Stomach smooth muscle (tissue), 2 donors: Measurements from ENCODE around the gene HSF4.
"Not testable (repeated sequence)": the region's sequence is repeated elsewhere in the genome, so short reads cannot be mapped to it uniquely, and the experiment has no call there.

ENCODE experiments used
- H3K27ac ChIP-seq: one replicate; pipeline ENCODE4 v1.7.0; 2013; ENCODE audit warnings: mild to moderate bottlenecking, low read length, inconsistent platforms
- H3K27me3 ChIP-seq, 2 donors: one replicate each; pipeline ENCODE4 v1.7.0; 2013; ENCODE audit warnings: low read length in 2 of 2; ENCODE audit not compliant: insufficient read depth in 2 of 2, control insufficient read depth in 1 of 2
- H3K36me3 ChIP-seq, 2 donors: one replicate each; pipeline ENCODE4 v1.7.0; 2013; ENCODE audit warnings: low read length in 2 of 2; ENCODE audit not compliant: control insufficient read depth in 2 of 2, insufficient read depth in 2 of 2
- H3K4me1 ChIP-seq: one replicate; pipeline ENCODE4 v1.7.0; 2013; ENCODE audit warnings: low read length; ENCODE audit not compliant: control insufficient read depth, insufficient read depth
- H3K4me3 ChIP-seq, 2 donors: one replicate each; pipeline ENCODE4 v1.7.0; 2013; ENCODE audit warnings: low read length in 2 of 2
- H3K9ac ChIP-seq, 2 donors: one replicate each; pipeline ENCODE4 v1.7.0; 2013; ENCODE audit warnings: low read length in 2 of 2, mild to moderate bottlenecking in 1 of 2
- H3K9me3 ChIP-seq, 2 donors: one replicate each; pipeline ENCODE4 v1.7.0; 2013; ENCODE audit warnings: low read length in 2 of 2; ENCODE audit not compliant: control insufficient read depth in 2 of 2
- donor health status: healthy.
- donor health status: Pancreatic carcinoma.

Gene HSF4

GRCh38 chr16:67164599-67165061, at the start of gene HSF4:
HSF4 (plus strand) TSS chr16:67164745; CDS start chr16:67164812, 67 bp downstream.
- Histone ChIP-seq H3K9ac (peak within 1 kb of the TSS in 1 of 2 donors; percentile 58), H3K9me3 (no peaks in the 10 kb centered on the region), H3K4me3 (peak within 1 kb of the TSS; percentile 34 to 72), H3K27ac (peak within 1 kb of the TSS; percentile 82), H3K27me3 (peaks cover 15 to 54% of the 10 kb centered on the region in 2 donors), H3K4me1 (peaks cover 68% of the 10 kb centered on the region), H3K36me3 (peaks cover 0 to 2% of the 10 kb centered on the region in 2 donors)

- Histone ChIP-seq H3K9ac (no peak overlapping the region), H3K4me3 (no peak overlapping the region), H3K27ac (no peak overlapping the region), H3K27me3 (no peaks in the 10 kb centered on the region), H3K9me3 (no peaks in the 10 kb centered on the region), H3K36me3 (no peaks in the 10 kb centered on the region), H3K4me1 (peaks cover 15% of the 10 kb centered on the region)
Measured at GRCh38 chr16:67114793-67115192, 49.8 kb upstream of the HSF4 start.

- Histone ChIP-seq H3K4me3 (no peak overlapping the region), H3K27ac (no peak overlapping the region), H3K4me1 (peaks cover 8% of the 10 kb centered on the region), H3K9me3 (no peaks in the 10 kb centered on the region), H3K9ac (no peak overlapping the region), H3K27me3 (no peaks in the 10 kb centered on the region), H3K36me3 (peaks cover 7 to 8% of the 10 kb centered on the region in 2 donors)
Measured at GRCh38 chr16:67115639-67116038, 48.9 kb upstream of the HSF4 start.

GRCh38 chr16:67116388-67117311, 47.9 kb upstream of the HSF4 start:
- peaks cover 10 to 11% of the 10 kb centered on the region in 2 donors for H3K36me3 ChIP-seq

GRCh38 chr16:67117716-67118115, 46.8 kb upstream of the HSF4 start:
- Histone ChIP-seq H3K9me3 (no peaks in the 10 kb centered on the region), H3K4me3 (no peak overlapping the region), H3K27me3 (no peaks in the 10 kb centered on the region), H3K27ac (no peak overlapping the region), H3K9ac (no peak overlapping the region), H3K36me3 (peaks cover 15% of the 10 kb centered on the region in 2 donors), H3K4me1 (no peaks in the 10 kb centered on the region)

More at GRCh38 chr16:67116388-67117311, 47.9 kb upstream of the HSF4 start:
- H3K27ac ChIP-seq: no peak overlapping the region
- H3K9me3 ChIP-seq: no peaks in the 10 kb centered on the region
- no peaks in the 10 kb centered on the region for H3K4me1 ChIP-seq
- no peaks in the 10 kb centered on the region for H3K27me3 ChIP-seq
- no peak overlapping the region for H3K4me3 ChIP-seq
- H3K9ac ChIP-seq: no peak overlapping the region

GRCh38 chr16:67120025-67120424, 44.5 kb upstream of the HSF4 start:
- no peak overlapping the region for H3K27ac ChIP-seq
- H3K4me1 ChIP-seq: no peaks in the 10 kb centered on the region
- no peak overlapping the region for H3K9ac ChIP-seq
- no peak overlapping the region for H3K4me3 ChIP-seq
- no peaks in the 10 kb centered on the region for H3K27me3 ChIP-seq
- H3K9me3 ChIP-seq: no peaks in the 10 kb centered on the region
- H3K36me3 ChIP-seq: peaks cover 23% of the 10 kb centered on the region in 2 donors

- H3K4me3 ChIP-seq, H3K9me3 ChIP-seq, H3K27ac ChIP-seq, H3K9ac ChIP-seq, H3K4me1 ChIP-seq, H3K27me3 ChIP-seq: not testable (repeated sequence)
- peaks cover 23 to 30% of the 10 kb centered on the region in 2 donors for H3K36me3 ChIP-seq
Measured at GRCh38 chr16:67122799-67123198, 41.7 kb upstream of the HSF4 start.

- H3K4me3 ChIP-seq: no peak overlapping the region
- H3K27ac ChIP-seq: no peak overlapping the region
- peaks cover 18 to 44% of the 10 kb centered on the region in 2 donors for H3K36me3 ChIP-seq
- no peaks in the 10 kb centered on the region for H3K9me3 ChIP-seq
- no peaks in the 10 kb centered on the region for H3K4me1 ChIP-seq
- no peak overlapping the region for H3K9ac ChIP-seq
- H3K27me3 ChIP-seq: no peaks in the 10 kb centered on the region
Measured at GRCh38 chr16:67128417-67128816, 36.1 kb upstream of the HSF4 start.

GRCh38 chr16:67128887-67129286, 35.7 kb upstream of the HSF4 start:
- H3K27ac ChIP-seq: no peak overlapping the region
- H3K4me3 ChIP-seq: no peak overlapping the region
- H3K4me1 ChIP-seq: no peaks in the 10 kb centered on the region
- H3K9ac ChIP-seq: no peak overlapping the region
- no peaks in the 10 kb centered on the region for H3K9me3 ChIP-seq
- no peaks in the 10 kb centered on the region for H3K27me3 ChIP-seq
- peaks cover 19 to 42% of the 10 kb centered on the region in 2 donors for H3K36me3 ChIP-seq

- Histone ChIP-seq H3K27me3 (no peaks in the 10 kb centered on the region), H3K9me3 (no peaks in the 10 kb centered on the region), H3K9ac (no peak overlapping the region), H3K4me1 (no peaks in the 10 kb centered on the region), H3K36me3 (peaks cover 20 to 43% of the 10 kb centered on the region in 2 donors), H3K4me3 (no peak overlapping the region), H3K27ac (no peak overlapping the region)
Measured at GRCh38 chr16:67129422-67129821, 35.1 kb upstream of the HSF4 start.

GRCh38 chr16:67137605-67138004, 26.9 kb upstream of the HSF4 start:
- H3K9me3 ChIP-seq: no peaks in the 10 kb centered on the region
- no peaks in the 10 kb centered on the region for H3K27me3 ChIP-seq
- H3K36me3 ChIP-seq: peaks cover 58 to 71% of the 10 kb centered on the region in 2 donors
- no peak overlapping the region for H3K27ac ChIP-seq
- no peak overlapping the region for H3K4me3 ChIP-seq
- H3K9ac ChIP-seq: no peak overlapping the region
- no peaks in the 10 kb centered on the region for H3K4me1 ChIP-seq
